Measurements from ENCODE around the gene CFL1. TPM values are rescaled to one million over a fixed set of nuclear protein-coding genes. Genes with fewer than 3 reads are reported as not detected.

Gene CFL1
- total and polyA plus RNA-seq, 2 of the 8 experiments (the other 6 are each of a cell fraction or from before 2014, with no cell fraction given), result 1,252 to 1,365 TPM

GRCh38 chr11:65868076-65868667, 10.2 kb upstream of the CFL1 start (continued):
- no peak for TF ChIP-seq ASH2L (IDR thresholded peaks at IDR 0.05; ENCODE audit: low read length)
- TF ChIP-seq SP4 (IDR thresholded peaks at IDR 0.05; ENCODE audit: low read length), result 0 out of 2 replicates have a peak, but pooled peaks have one; percentile 34
- TF ChIP-seq POU5F1 (IDR thresholded peaks at IDR 0.05; ENCODE audit: low read depth, low read length), result no peak
- TF ChIP-seq ATF2 (IDR thresholded peaks at IDR 0.05; ENCODE audit: low read length), result no peak
- TF ChIP-seq YY1 (IDR thresholded peaks at IDR 0.05; ENCODE audit: low read depth, low read length), result peak; percentile 8; the same call in 1 of the 2 replicates
- no peak for TF ChIP-seq CEBPB (IDR thresholded peaks at IDR 0.05; ENCODE audit: low read depth, low read length)
- no peak for TF ChIP-seq KDM1A (IDR thresholded peaks at IDR 0.05; ENCODE audit: borderline replicate concordance, low read length)
- TF ChIP-seq POLR2A (IDR thresholded peaks at IDR 0.05; ENCODE audit: control extremely low read depth in 1 of 2, low read depth in 2 of 2, low read length in 2 of 2), result peak in 1 of 2 experiments; percentile 59; a peak in 2 of 3 replicates
- TF ChIP-seq SAP30 (IDR thresholded peaks at IDR 0.05; ENCODE audit: insufficient read depth, insufficient replicate concordance, low read length), result no peak
- no peak for TF ChIP-seq CTCF (IDR thresholded peaks at IDR 0.05; ENCODE audit: control extremely low read depth in 1 of 3, insufficient read depth in 1 of 3, low read depth in 1 of 3, low read length in 3 of 3)
- peak in 1 of 2 experiments; percentile 31; a peak in 1 of 4 replicates for TF ChIP-seq SIN3A (conservative IDR thresholded peaks at IDR 0.05 in 1 of 2, IDR thresholded peaks at IDR 0.05 in 1 of 2; ENCODE audit: low read depth in 1 of 2, low read length in 2 of 2)
- no peak for TF ChIP-seq TCF12 (IDR thresholded peaks at IDR 0.05; ENCODE audit: low read depth, low read length)

Measured in H1 (cell line).